Activated CD4-positive, alpha-beta T cell treated with anti-CD3 and anti-CD28 coated beads for 1 hour (primary cell): ENCODE results near the gene RBM18.

Experiments used
- DNase-seq: peaks from one replicate; pipeline ENCODE4 v3.0.0-alpha.2; 2020

Gene RBM18

DNA sequence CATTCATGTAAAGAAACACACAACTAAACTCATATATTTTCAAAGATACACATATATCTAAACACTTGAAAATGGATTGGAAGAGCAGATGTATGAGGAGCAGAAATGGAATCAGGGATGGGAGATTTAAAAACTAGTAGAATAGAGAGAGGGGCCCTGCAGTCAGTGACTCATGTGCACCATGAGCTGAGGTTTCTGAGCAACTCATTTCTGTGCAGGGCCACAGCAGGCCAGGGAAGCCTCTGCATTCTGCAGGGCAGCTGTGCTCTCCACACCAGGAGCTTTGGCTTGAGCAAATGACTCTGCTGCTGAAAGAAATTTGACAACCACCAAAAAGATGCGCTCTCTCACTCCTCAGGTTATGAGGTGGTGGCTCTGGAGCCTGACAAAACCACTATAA is 63.0 kb downstream of the RBM18 start:
- no peak for DNase-seq

- no peak for DNase-seq
Measured at GRCh38 chr9:122200960-122201595, 63.6 kb downstream of the RBM18 start.

- DNase-seq, result no peak
Measured at GRCh38 chr9:122197882-122198281, 66.8 kb downstream of the RBM18 start.

GRCh38 chr9:122197426-122197825 is 67.2 kb downstream of the RBM18 start:
- DNase-seq, result no peak

GRCh38 chr9:122195875-122196274 is 68.8 kb downstream of the RBM18 start:
- DNase-seq, result no peak

GRCh38 chr9:122193651-122194050 is 71.0 kb downstream of the RBM18 start:
- DNase-seq, result no peak

- no peak for DNase-seq
Measured at GRCh38 chr9:122192914-122193525, 71.6 kb downstream of the RBM18 start.

GRCh38 chr9:122192261-122192875 is 72.3 kb downstream of the RBM18 start:
- no peak for DNase-seq

DNA sequence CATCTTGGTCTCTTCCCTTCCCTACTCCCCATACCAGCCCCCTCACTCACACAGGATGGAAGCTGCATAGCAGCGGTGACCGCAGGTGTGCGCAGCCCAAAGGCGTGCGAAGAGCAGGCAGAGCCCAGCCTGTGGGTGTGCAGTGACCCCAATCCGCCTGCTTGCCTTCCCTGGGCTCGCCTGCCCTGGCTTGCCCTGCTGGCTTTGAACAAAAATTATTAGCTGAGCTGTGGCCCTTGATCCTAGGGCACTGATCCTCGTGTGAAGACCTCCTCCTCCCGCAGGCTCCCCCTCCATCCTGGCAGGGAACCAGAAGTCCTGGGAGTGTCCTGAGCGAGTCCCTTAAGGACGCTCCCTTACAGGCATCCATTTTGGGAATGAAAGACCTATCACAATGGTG is 73.1 kb downstream of the RBM18 start:
- no peak for DNase-seq

DNA sequence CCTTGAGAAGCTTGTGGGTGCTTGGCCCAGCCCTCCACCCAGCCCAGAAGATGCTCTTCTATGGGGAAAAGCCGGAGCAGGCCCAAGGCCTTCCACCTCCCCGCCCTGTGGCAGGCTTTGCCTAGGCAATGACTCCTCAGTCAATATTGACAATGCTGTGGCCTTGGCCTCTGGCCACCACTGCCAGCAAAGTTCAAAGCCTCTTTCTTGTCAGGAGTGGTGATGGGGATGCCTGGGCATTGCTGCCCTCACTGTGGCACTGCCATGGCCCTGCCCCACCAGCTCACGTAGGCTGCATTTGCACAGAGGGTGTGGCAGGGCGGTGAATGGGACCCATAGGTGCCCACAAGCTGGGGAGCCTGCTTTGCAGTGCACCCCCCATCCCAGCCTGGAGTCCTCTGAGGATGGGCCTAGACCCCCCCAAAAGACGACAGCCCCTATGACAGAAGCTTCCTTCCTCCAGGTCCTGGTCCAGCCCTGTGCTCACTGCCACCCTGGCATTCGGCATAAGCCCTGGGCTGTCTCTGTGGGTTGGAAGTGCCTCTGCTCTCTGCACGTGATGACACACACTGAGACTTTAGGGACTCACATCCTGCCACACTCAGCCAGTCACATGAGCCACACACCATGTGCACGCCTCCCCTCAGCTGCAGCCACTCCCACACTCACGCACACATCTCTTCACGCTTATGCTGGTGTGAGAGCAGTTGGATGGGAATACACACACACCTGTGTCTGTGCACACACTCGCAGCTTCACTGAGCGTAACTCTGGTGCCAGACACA is 73.9 kb downstream of the RBM18 start:
- DNase-seq, result no peak

DNA sequence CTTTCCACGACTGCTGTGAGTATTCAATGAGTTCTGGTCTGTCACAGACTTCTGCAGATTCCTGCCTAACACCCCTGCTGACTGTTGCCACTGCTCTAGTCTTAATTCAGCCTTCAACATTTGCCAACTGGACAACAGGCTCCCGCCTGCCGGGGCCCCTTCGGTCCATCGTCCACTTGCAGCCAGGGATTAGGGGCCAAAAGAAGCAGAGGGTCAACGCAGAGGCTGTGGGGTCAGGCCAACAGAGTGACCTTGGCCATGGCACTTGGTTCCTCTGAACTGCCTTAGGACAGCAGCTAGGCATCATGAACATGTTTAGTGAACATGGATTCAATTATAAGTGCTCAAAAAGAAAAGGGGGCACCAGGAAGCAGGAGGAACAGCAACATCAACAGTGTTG is 76.3 kb downstream of the RBM18 start:
- no peak for DNase-seq
